K562 (cell line): ENCODE measurements around the gene WFIKKN1. TPM values are rescaled to one million over a fixed set of nuclear protein-coding genes. Genes with fewer than 3 reads are reported as not detected.

Source experiments
- GATAD2A ChIP-seq: fragments of 450-650 bp; IDR thresholded peaks from 2 replicates; pipeline ENCODE4 v1.6.1; 2017
- GTF3C2 ChIP-seq: IDR thresholded peaks from 3 replicates; pipeline ENCODE4 v1.6.1; 2011; ENCODE audit warnings: borderline replicate concordance, mild to moderate bottlenecking, moderate library complexity; ENCODE audit not compliant: insufficient read length; ENCODE audit errors: extremely low read depth
- MEF2A ChIP-seq: IDR thresholded peaks from 2 replicates; pipeline ENCODE4 v1.6.1; 2011; ENCODE audit warnings: low read depth, mild to moderate bottlenecking, low read length, moderate library complexity; ENCODE audit not compliant: control insufficient read depth
- MEIS2 ChIP-seq: fragments of 450-650 bp; IDR thresholded peaks from 2 replicates; pipeline ENCODE4 v1.6.1; 2014; ENCODE audit warnings: mild to moderate bottlenecking; ENCODE audit not compliant: partially characterized antibody
- MIER1 ChIP-seq: fragments of 450-650 bp; IDR thresholded peaks from 2 replicates; pipeline ENCODE4 v1.6.1; 2016; ENCODE audit warnings: antibody characterized with exemption, mild to moderate bottlenecking, low read depth
- STAT5B ChIP-seq: fragments of 250-450 bp; sonication (Bioruptor Pico); IDR thresholded peaks from 2 replicates; pipeline ENCODE4 v1.8.0; 2021; ENCODE audit warnings: mild to moderate bottlenecking, inconsistent platforms
- TAF1 ChIP-seq: IDR thresholded peaks from 2 replicates; pipeline ENCODE4 v1.6.1; 2011; ENCODE audit warnings: mild to moderate bottlenecking, low read length, moderate library complexity; ENCODE audit not compliant: insufficient read depth, control insufficient read depth, severe bottlenecking; ENCODE audit errors: extremely low read depth
- ZBTB8A ChIP-seq: fragments of 450-650 bp; IDR thresholded peaks from 2 replicates; pipeline ENCODE4 v1.6.1; 2018; ENCODE audit warnings: mild to moderate bottlenecking, moderate library complexity; ENCODE audit not compliant: partially characterized antibody
- ZNF134 ChIP-seq: fragments of 250-450 bp; sonication (Bioruptor Pico); conservative IDR thresholded peaks from 2 replicates; pipeline ENCODE4 v1.4.0; 2020
- ZNF316 ChIP-seq: fragments of 450-650 bp; IDR thresholded peaks from 2 replicates; pipeline ENCODE4 v1.6.1; 2016
- ZNF699 ChIP-seq: fragments of 250-450 bp; sonication (Bioruptor Pico); IDR thresholded peaks from 2 replicates; pipeline ENCODE4 v1.8.0; 2021; ENCODE audit warnings: mild to moderate bottlenecking, moderate library complexity; ENCODE audit not compliant: insufficient replicate concordance
- ZNF79 ChIP-seq: fragments of 250-450 bp; sonication (Bioruptor Pico); IDR thresholded peaks from 2 replicates; pipeline ENCODE4 v1.4.0; 2020; ENCODE audit warnings: low read depth, mild to moderate bottlenecking, moderate library complexity
- polyA plus RNA-seq, 8 experiments: library from polyadenylated mRNA; depleted of rRNA in 4 of 8; stranded (reverse) in 5 of 8; unstranded in 3 of 8; fragments of >200 nt; fragmentation: Nextera tagmentation in 2 of 8; fragmentation: Illumina TruSeq in 1 of 8; extraction: Ambion mirVana in 2 of 8; extraction: Trizol in 1 of 8; gene quantifications; 2 replicates each; pipeline versions ENCODE4 v1.2.1 to v1.2.3, GENCODE V29; 2011 to 2014; ENCODE audit warnings: inconsistent platforms in 1 of 8, missing spikeins in 1 of 8
- total RNA-seq, 7 experiments: library from RNA; depleted of rRNA in 6 of 7; stranded (reverse); fragments of >200 nt in 6 of 7; fragmentation: Illumina TruSeq in 2 of 7; extraction: Trizol in 2 of 7; gene quantifications; 2 replicates each; pipeline versions ENCODE4 v1.2.1 to v1.2.3, GENCODE V29; 2011 to 2021; ENCODE audit warnings: low replicate concordance in 1 of 7
- TF ChIP-seq, protein P1 (sequence below): fragments of 200-600 bp; sonication (generic); IDR thresholded peaks from one replicate; pipeline ENCODE4 v1.6.1; 2012; ENCODE audit warnings: mild to moderate bottlenecking, low read depth, low read length, inconsistent platforms

Gene WFIKKN1
- total and polyA plus RNA-seq, 9 of the 15 experiments (the other 6 are each of a cell fraction or from before 2014, with no cell fraction given), result 0.14 to 1.1 (median 0.50) TPM; not detected in 4

- TF ChIP-seq, protein P1, sequence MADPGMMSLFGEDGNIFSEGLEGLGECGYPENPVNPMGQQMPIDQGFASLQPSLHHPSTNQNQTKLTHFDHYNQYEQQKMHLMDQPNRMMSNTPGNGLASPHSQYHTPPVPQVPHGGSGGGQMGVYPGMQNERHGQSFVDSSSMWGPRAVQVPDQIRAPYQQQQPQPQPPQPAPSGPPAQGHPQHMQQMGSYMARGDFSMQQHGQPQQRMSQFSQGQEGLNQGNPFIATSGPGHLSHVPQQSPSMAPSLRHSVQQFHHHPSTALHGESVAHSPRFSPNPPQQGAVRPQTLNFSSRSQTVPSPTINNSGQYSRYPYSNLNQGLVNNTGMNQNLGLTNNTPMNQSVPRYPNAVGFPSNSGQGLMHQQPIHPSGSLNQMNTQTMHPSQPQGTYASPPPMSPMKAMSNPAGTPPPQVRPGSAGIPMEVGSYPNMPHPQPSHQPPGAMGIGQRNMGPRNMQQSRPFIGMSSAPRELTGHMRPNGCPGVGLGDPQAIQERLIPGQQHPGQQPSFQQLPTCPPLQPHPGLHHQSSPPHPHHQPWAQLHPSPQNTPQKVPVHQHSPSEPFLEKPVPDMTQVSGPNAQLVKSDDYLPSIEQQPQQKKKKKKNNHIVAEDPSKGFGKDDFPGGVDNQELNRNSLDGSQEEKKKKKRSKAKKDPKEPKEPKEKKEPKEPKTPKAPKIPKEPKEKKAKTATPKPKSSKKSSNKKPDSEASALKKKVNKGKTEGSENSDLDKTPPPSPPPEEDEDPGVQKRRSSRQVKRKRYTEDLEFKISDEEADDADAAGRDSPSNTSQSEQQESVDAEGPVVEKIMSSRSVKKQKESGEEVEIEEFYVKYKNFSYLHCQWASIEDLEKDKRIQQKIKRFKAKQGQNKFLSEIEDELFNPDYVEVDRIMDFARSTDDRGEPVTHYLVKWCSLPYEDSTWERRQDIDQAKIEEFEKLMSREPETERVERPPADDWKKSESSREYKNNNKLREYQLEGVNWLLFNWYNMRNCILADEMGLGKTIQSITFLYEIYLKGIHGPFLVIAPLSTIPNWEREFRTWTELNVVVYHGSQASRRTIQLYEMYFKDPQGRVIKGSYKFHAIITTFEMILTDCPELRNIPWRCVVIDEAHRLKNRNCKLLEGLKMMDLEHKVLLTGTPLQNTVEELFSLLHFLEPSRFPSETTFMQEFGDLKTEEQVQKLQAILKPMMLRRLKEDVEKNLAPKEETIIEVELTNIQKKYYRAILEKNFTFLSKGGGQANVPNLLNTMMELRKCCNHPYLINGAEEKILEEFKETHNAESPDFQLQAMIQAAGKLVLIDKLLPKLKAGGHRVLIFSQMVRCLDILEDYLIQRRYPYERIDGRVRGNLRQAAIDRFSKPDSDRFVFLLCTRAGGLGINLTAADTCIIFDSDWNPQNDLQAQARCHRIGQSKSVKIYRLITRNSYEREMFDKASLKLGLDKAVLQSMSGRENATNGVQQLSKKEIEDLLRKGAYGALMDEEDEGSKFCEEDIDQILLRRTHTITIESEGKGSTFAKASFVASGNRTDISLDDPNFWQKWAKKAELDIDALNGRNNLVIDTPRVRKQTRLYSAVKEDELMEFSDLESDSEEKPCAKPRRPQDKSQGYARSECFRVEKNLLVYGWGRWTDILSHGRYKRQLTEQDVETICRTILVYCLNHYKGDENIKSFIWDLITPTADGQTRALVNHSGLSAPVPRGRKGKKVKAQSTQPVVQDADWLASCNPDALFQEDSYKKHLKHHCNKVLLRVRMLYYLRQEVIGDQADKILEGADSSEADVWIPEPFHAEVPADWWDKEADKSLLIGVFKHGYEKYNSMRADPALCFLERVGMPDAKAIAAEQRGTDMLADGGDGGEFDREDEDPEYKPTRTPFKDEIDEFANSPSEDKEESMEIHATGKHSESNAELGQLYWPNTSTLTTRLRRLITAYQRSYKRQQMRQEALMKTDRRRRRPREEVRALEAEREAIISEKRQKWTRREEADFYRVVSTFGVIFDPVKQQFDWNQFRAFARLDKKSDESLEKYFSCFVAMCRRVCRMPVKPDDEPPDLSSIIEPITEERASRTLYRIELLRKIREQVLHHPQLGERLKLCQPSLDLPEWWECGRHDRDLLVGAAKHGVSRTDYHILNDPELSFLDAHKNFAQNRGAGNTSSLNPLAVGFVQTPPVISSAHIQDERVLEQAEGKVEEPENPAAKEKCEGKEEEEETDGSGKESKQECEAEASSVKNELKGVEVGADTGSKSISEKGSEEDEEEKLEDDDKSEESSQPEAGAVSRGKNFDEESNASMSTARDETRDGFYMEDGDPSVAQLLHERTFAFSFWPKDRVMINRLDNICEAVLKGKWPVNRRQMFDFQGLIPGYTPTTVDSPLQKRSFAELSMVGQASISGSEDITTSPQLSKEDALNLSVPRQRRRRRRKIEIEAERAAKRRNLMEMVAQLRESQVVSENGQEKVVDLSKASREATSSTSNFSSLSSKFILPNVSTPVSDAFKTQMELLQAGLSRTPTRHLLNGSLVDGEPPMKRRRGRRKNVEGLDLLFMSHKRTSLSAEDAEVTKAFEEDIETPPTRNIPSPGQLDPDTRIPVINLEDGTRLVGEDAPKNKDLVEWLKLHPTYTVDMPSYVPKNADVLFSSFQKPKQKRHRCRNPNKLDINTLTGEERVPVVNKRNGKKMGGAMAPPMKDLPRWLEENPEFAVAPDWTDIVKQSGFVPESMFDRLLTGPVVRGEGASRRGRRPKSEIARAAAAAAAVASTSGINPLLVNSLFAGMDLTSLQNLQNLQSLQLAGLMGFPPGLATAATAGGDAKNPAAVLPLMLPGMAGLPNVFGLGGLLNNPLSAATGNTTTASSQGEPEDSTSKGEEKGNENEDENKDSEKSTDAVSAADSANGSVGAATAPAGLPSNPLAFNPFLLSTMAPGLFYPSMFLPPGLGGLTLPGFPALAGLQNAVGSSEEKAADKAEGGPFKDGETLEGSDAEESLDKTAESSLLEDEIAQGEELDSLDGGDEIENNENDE, result no peak
- no peak for TF ChIP-seq GATAD2A
- no peak for TF ChIP-seq GTF3C2
- TF ChIP-seq ZNF79 (CRISPR knock-in tag), result no peak
- peak; percentile 49 for TF ChIP-seq MEIS2
- no peak for TF ChIP-seq MIER1
- no peak for TF ChIP-seq MEF2A
- no peak for TF ChIP-seq STAT5B (CRISPR knock-in tag)
- TF ChIP-seq ZNF699 (CRISPR knock-in tag), result no peak
- peak; percentile 39 for TF ChIP-seq TAF1
- TF ChIP-seq ZNF316, result no peak
- TF ChIP-seq ZNF134 (CRISPR knock-in tag), result no peak
- TF ChIP-seq ZBTB8A, result no peak
Observed at GRCh38 chr16:679814-680624, 49.2 kb downstream of the WFIKKN1 start, which contains the start of gene STUB1 (continued).
